ENCODE data around the gene PAX5.

The PAX5 gene

DNA sequence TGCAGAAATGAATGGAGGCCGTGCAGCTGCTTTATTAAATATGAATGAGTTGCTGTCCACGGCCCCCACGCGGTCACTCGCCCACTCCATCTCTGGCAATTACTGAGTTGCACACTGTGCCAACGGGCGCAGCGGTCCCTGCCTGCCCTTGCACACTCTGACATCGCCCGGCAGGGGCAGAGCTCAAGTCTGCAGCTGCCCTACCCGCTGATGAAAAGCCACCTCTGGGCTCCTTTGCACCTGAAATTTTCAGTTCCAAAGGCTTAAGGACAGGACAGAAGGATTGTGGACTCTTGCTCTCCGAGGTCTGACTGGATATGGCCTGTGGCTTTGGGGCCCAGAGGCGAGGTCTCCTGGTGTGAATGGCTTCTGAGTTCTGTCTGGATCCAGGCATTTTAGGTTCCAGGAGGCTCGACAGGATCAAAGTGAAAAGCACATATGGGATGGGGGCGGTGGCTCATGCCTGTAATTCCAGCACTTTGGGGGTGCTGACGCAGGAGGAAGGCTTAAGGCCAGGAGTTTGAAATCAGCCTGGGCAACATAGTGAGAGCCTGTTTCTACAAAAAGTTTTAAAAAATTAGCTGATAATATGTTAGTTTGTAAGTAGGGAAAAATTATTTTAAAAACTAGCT is 201.8 kb downstream of the PAX5 start:
- Histone ChIP-seq H3K27ac (ENCODE audit: extremely low read depth, low read depth, low read length) (no peak overlapping the region), H3K4me3 (ENCODE audit: low read depth, low read length) (no peak overlapping the region), H3K4me1 (ENCODE audit: control insufficient read depth, insufficient read depth, low read length) (no peaks in the 10 kb centered on the region), H3K9me3 (ENCODE audit: control insufficient read depth, insufficient read depth, low read depth, low read length) (no peaks in the 10 kb centered on the region), H3K36me3 (ENCODE audit: control insufficient read depth in 2 of 2, insufficient read depth in 1 of 2, low read length in 2 of 2) (no peaks in the 10 kb centered on the region)
- TF ChIP-seq ZNF121 (tag by site-specific recombination; IDR thresholded peaks at IDR 0.05): no peak
- TF ChIP-seq ZNF610 (tag by site-specific recombination; IDR thresholded peaks at IDR 0.05; ENCODE audit: borderline replicate concordance): no peak
- TF ChIP-seq ZNF335 (tag by site-specific recombination; conservative IDR thresholded peaks at IDR 0.05): no peak
- no peak for TF ChIP-seq ZNF239 (tag by site-specific recombination; IDR thresholded peaks at IDR 0.05)
- TF ChIP-seq ZNF624 (tag by site-specific recombination; IDR thresholded peaks at IDR 0.05): no peak
- TF ChIP-seq ZBTB48 (tag by site-specific recombination; IDR thresholded peaks at IDR 0.05): no peak
- no peak for TF ChIP-seq ZNF248 (tag by site-specific recombination; IDR thresholded peaks at IDR 0.05)
- TF ChIP-seq ZNF169 (tag by site-specific recombination; IDR thresholded peaks at IDR 0.05): no peak
- no peak for TF ChIP-seq ZFP41 (tag by site-specific recombination; IDR thresholded peaks at IDR 0.05; ENCODE audit: borderline replicate concordance)
- no peak for TF ChIP-seq SALL2 (tag by site-specific recombination; IDR thresholded peaks at IDR 0.05; ENCODE audit: borderline replicate concordance)
- TF ChIP-seq KLF9 (tag by site-specific recombination; IDR thresholded peaks at IDR 0.05; ENCODE audit: low read depth): no peak
- TF ChIP-seq ZNF548 (tag by site-specific recombination; IDR thresholded peaks at IDR 0.05): no peak
- no peak for TF ChIP-seq ZNF423 (tag by site-specific recombination; IDR thresholded peaks at IDR 0.05)
- no peak for TF ChIP-seq ZNF433 (tag by site-specific recombination; IDR thresholded peaks at IDR 0.05; ENCODE audit: low read depth)
- ChIA-PET CTCF (interaction anchor here (0.6 to 1.1 kb wide), 3 partner anchors 17 to 40 kb away, joined by 3 read pairs; no protein-coding TSS in a partner anchor), POLR2A (no interaction called here)

DNA sequence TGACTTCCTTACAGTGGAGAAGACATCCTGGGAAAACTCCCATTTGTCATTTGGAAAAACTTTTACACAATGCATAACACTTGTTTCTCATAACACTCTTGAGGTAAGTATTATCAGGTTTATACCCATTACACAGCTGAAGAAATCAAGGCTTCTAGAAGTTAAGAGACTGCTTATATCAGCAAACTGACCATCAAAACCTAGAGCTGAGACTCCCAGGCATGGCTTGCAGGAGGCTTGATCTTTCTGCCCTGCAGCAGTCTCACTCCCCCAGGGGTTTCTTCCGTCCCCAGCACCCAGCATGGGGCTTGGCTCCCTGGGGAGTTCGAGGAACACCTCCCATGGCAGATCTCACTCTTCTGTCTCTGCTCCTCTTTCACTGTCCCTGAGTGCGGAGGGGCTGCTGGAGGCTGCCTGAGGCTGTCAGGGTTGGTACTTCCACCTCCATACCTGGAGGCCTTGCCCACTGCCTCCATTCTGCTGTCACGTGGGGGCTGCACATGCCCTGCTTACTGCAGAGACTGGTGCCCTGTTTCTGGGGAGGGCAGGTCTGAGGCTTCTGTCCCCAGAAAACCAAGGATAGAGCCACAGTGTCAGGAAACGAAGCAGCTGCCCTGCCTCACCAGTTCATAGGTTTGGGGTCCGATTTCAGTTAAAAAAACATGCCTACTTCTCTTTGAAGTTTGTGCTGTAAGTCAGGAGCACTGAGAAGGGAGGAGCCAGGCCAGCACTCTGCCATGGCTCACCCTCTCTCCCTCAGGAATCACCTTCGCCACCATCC is 202.5 kb downstream of the PAX5 start:
- Histone ChIP-seq H3K36me3 (ENCODE audit: control insufficient read depth in 2 of 2, insufficient read depth in 1 of 2, low read length in 2 of 2) (no peaks in the 10 kb centered on the region), H3K27ac (ENCODE audit: extremely low read depth, low read depth, low read length) (no peak overlapping the region), H3K4me3 (ENCODE audit: low read depth, low read length) (no peak overlapping the region), H3K9me3 (ENCODE audit: control insufficient read depth, insufficient read depth, low read depth, low read length) (no peaks in the 10 kb centered on the region), H3K4me1 (ENCODE audit: control insufficient read depth, insufficient read depth, low read length) (no peaks in the 10 kb centered on the region)
- CTCF ChIA-PET: interaction anchor here (0.7 kb wide), 1 partner anchor 16 kb away, joined by 3 read pairs; no protein-coding TSS in a partner anchor
- POLR2A ChIA-PET: no interaction called here
- TF ChIP-seq ZNF184 (tag by site-specific recombination; IDR thresholded peaks at IDR 0.05) (no peak), ZIC2 (tag by site-specific recombination; IDR thresholded peaks at IDR 0.05) (peak; percentile 36)

DNA sequence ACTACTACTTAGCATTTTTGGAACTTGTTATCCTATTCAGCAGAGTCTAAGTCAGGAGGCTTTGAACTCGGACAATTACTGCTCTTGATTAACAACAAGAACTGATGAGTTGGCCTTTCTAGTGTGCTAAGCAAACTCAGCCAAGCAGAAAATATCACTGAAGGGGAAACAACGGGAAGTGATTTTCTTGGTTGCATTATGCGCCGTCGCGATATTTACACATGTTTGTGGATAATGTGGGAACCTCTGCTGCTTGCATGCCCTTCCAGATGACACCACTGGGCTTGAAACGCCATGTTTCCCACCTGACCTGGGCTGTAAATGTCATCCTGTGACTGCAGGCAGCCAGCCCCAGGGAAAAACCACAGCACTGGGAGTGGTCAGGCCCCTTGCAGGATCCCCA is 205.5 kb downstream of the PAX5 start:
- no peak for TF ChIP-seq GLIS1 (tag by site-specific recombination; IDR thresholded peaks at IDR 0.05)
- TF ChIP-seq ZNF501 (tag by site-specific recombination; IDR thresholded peaks at IDR 0.05): no peak
- no peak for TF ChIP-seq ZNF48 (tag by site-specific recombination; IDR thresholded peaks at IDR 0.05)
- no peak for TF ChIP-seq ZXDB (tag by site-specific recombination; IDR thresholded peaks at IDR 0.05)
- no peak for TF ChIP-seq PRDM10 (tag by site-specific recombination; IDR thresholded peaks at IDR 0.05)
- TF ChIP-seq, protein P1, sequence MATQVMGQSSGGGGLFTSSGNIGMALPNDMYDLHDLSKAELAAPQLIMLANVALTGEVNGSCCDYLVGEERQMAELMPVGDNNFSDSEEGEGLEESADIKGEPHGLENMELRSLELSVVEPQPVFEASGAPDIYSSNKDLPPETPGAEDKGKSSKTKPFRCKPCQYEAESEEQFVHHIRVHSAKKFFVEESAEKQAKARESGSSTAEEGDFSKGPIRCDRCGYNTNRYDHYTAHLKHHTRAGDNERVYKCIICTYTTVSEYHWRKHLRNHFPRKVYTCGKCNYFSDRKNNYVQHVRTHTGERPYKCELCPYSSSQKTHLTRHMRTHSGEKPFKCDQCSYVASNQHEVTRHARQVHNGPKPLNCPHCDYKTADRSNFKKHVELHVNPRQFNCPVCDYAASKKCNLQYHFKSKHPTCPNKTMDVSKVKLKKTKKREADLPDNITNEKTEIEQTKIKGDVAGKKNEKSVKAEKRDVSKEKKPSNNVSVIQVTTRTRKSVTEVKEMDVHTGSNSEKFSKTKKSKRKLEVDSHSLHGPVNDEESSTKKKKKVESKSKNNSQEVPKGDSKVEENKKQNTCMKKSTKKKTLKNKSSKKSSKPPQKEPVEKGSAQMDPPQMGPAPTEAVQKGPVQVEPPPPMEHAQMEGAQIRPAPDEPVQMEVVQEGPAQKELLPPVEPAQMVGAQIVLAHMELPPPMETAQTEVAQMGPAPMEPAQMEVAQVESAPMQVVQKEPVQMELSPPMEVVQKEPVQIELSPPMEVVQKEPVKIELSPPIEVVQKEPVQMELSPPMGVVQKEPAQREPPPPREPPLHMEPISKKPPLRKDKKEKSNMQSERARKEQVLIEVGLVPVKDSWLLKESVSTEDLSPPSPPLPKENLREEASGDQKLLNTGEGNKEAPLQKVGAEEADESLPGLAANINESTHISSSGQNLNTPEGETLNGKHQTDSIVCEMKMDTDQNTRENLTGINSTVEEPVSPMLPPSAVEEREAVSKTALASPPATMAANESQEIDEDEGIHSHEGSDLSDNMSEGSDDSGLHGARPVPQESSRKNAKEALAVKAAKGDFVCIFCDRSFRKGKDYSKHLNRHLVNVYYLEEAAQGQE (tag by site-specific recombination; IDR thresholded peaks at IDR 0.05): no peak
- CTCF ChIA-PET: no interaction called here
- H3K4me1 ChIP-seq (ENCODE audit: control insufficient read depth, insufficient read depth, low read length): no peaks in the 10 kb centered on the region
- POLR2A ChIA-PET: no interaction called here
- no peak overlapping the region for H3K4me3 ChIP-seq (ENCODE audit: low read depth, low read length)
- H3K9me3 ChIP-seq (ENCODE audit: control insufficient read depth, insufficient read depth, low read depth, low read length): no peaks in the 10 kb centered on the region
- no peaks in the 10 kb centered on the region for H3K36me3 ChIP-seq (ENCODE audit: control insufficient read depth in 2 of 2, insufficient read depth in 1 of 2, low read length in 2 of 2)
- H3K27ac ChIP-seq (ENCODE audit: extremely low read depth, low read depth, low read length): no peak overlapping the region

Measured in HEK293 (cell line).